Measurements from ENCODE around the gene BUD13.

- TF ChIP-seq POLR2A (IDR thresholded peaks at IDR 0.05) (no peak), CTCF (IDR thresholded peaks at IDR 0.05) (no peak), POLR2AphosphoS5 (IDR thresholded peaks at IDR 0.05; ENCODE audit: insufficient read depth in 1 of 2, low read depth in 1 of 2) (no peak)
Observed at GRCh38 chr11:116798368-116798767, 25.6 kb upstream of the BUD13 start.

All from vagina (tissue), 2 donors.